HG02884 (cell line): ENCODE measurements around the gene TXNDC2.
"Not testable (repeated sequence)": the region's sequence is repeated elsewhere in the genome, so short reads cannot be mapped to it uniquely, and the experiment has no call there.

Experiments
- ATAC-seq: cut with Tn5 transposase; IDR thresholded peaks from one replicate; pipeline ENCODE4 v1.9.1; 2021; ENCODE audit warnings: mild to moderate bottlenecking, moderate library complexity; ENCODE audit not compliant: unreplicated experiment

The TXNDC2 gene

GRCh38 chr18:9912285-9912684 lies 26.5 kb downstream of the TXNDC2 start:
- ATAC-seq: not testable (repeated sequence)

GRCh38 chr18:9913151-9913525 lies 27.4 kb downstream of the TXNDC2 start:
- ATAC-seq: no peak

GRCh38 chr18:9913526-9914333 lies 28.0 kb downstream of the TXNDC2 start, which contains the start of gene VAPA:
Gene VAPA, plus strand, starts transcription at chr18:9914016. Its CDS starts 241 bp downstream, at chr18:9914257.
- ATAC-seq: peak; percentile 75

DNA sequence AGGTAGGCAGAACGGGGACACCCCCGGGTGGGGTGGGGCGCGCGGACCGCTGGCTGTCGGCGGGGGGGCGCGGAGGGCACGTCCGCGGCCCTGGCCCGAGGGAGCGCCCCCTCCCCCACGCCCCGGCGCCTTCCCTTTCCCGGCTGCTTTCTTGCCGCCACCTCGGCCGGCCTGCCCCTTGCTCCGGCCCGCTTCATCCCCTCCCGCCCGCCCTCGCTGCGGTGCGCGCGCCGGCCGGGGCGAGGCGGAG lies 28.5 kb downstream of the TXNDC2 start:
- no peak for ATAC-seq

DNA sequence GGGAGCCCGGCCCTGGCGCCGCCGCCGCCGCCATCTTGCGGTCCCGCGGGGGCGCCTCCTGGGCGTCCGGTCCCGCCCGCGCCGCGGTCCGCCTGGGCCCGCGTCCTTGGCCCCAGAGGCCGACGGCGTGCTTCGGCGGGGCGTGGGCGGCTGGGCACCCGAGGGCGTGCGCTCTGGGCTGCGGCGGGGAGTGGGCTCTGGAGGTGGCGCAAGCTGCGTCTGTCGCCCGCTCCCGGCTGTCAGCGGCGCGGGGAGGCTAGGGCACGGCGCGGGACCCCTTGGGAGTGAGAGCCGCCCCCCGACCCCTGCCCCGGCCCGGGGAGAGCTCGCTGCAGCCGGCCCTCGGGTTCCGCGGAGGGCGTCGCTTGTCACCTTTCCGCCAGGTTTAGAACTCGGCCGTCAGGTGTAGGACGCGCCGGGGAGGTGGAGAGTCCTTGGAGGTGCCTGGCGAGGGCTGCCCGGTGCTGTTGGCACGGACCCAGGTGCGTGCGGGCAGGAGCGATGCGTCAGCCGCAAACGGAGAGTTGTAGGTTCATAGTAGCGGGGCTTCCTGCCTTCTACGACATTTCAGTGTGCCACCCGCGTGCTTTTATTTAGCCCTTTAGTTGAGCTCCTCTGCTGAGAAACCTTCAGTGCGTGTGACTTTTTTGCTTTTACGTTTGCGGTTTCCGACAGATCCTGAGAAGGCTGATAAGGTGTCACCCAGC lies 29.0 kb downstream of the TXNDC2 start:
- ATAC-seq: peak; percentile 31

- no peak for ATAC-seq
These were observed 29.7 kb downstream of the TXNDC2 start for GRCh38 chr18:9915291-9916076.

GRCh38 chr18:9916077-9916639 lies 30.4 kb downstream of the TXNDC2 start:
- no peak for ATAC-seq

DNA sequence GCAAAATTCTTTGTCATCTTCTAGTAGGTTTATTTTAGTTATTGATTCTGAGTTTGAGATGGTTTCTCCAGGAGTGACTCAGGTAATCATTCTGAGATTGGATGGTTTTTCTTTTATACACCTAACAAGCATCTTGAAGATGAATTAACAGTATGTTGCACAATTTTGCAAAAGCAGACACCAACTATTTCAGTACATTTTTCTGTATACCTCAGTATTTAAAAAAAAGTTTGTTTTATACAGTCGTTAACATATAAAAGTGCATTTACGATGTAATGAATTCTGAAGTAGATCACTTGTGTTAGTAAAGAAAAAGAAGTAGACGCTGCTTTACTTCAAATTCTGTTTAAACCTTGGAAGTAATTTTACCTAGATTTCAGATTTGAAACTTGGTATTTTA lies 31.0 kb downstream of the TXNDC2 start:
- ATAC-seq: no peak

GRCh38 chr18:9918016-9918680 lies 32.4 kb downstream of the TXNDC2 start:
- no peak for ATAC-seq

DNA sequence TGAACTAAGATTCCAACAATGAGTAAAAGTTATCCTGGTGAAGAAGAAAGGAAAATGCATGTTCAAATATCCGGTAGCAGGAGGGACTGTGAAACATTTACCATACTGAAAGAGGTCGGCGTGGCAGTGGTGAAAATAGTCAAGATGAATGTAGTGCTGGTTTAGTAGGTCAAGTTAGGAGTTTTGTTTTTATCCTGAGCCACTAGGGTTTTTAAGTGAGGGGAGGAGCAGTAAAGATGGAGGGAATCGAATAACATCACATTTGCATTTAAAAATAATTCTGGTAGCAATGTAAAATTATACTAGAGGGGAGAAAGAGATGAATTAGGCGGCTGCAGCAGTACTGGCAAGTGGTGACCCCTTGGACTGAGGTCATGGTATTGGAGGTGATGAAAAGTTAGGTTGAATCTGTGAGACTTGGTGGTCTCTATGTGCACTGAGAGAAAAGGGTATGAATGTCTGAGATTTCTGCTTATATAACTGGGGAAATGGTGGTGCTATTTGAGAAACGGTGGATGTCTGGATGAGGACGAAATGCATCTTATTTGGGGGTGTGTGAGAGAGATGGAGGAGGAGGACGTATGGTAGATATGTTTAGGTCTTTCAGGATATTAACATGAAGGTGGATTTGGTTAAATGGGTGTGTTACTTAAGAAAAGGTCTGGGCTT lies 33.9 kb downstream of the TXNDC2 start:
- no peak for ATAC-seq

GRCh38 chr18:9922592-9923311 lies 37.0 kb downstream of the TXNDC2 start:
- no peak for ATAC-seq

- ATAC-seq: no peak
These were observed 38.7 kb downstream of the TXNDC2 start for GRCh38 chr18:9924371-9924943.

- no peak for ATAC-seq
These were observed 39.6 kb downstream of the TXNDC2 start for GRCh38 chr18:9925369-9925768.

DNA sequence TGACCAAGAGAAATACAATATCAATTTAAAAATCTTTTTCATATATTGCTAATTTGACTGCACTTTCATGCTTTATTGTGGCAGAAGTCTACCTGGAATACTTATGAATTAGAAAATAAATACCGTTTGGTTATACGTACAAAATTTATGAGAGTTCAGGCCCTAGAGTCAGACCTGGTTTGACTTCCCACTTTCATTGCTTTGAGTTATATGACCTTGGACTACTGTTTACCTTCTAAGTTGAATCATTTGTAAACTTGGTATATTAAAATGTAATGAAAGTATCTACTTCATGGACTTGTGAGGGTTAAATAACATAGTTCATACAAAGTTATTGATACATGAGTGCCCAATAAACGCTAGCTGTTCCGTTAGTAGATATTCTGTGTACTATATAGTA lies 40.0 kb downstream of the TXNDC2 start:
- no peak for ATAC-seq

- ATAC-seq: no peak
These were observed 40.6 kb downstream of the TXNDC2 start for GRCh38 chr18:9926223-9926894.

GRCh38 chr18:9926977-9927376 lies 41.2 kb downstream of the TXNDC2 start:
- ATAC-seq: no peak

DNA sequence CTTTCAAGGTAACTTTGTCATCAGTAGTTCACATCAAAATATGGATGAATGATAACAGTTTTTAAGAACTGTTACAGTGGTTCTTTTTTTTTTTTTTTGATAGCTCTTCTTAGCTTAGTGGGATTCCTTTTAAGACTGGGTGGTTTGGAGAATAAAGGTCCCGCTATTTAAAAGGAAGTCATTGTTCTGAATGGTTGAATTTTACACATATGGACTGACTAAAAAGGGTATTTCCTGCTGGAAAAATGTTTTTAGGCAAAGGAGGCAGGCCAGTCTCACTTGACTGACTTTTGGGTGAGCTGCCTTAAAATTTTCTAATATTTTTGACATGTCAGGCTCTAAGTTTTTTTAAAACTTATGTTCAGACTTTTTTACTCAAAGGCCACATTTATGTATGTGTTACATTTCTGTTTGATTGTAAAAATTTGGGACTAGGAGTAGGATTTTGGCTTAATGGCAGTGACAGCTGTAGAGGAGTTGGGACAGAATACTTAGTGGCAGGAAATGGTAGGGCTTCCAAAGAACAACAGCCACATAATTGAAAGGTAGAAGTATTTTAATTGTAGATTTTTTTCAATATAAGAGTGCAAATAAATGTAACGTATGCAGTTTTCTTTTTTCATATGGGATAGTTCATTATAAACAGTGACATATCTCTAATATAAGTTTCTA lies 41.8 kb downstream of the TXNDC2 start:
- no peak for ATAC-seq

DNA sequence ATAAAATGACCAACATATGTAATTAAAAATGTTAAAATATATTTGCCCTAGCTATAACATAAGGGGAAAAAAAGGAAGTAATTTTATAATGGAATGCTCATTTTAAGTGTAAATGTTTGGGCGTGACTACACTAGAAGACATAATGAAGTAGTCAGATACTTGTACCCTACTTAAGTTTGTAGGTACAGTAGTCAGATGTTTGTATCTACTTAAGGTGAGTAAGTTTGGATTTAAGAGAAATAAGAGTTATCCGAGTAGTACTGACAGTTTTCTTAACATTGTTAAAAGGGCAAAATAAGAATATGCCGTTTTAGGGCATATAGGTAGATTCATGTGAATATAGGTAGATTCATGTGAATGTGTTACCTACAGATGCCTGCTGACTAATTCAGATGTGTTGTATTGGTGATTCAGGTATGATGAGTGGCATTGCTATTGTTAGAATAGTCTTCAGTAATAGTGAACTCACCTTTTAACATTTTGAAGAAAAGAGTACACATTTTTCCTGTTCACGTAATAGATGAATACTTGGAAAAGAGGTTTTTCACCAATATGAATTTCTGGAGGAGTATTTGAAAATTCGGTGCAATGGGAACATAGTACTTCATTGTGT lies 43.0 kb downstream of the TXNDC2 start:
- ATAC-seq: no peak
